GM13977 (cell line): ENCODE results near the gene ZFY.

ENCODE experiments used
- DNase-seq: peaks from one replicate; pipeline ENCODE4 v3.0.0; 2012; ENCODE audit warnings: low spot score
- in situ Hi-C: fragments of 300-500 bp; cut with MboI; formaldehyde crosslinking; loops from one replicate; pipeline ENCODE4 v1.12.0; 2022; ENCODE audit warnings: low sequenced_read_pairs, low pct_unique_long_range_greater_than_20kb, mixed read lengths, inconsistent platforms; ENCODE audit not compliant: unreplicated experiment
- TF ChIP-seq, protein P1 (sequence below): IDR thresholded peaks from 2 replicates; pipeline ENCODE4 v1.5.1; 2012; ENCODE audit warnings: mild to moderate bottlenecking, control low read depth; ENCODE audit not compliant: insufficient read depth; ENCODE audit errors: extremely low read depth, missing control alignments

The ZFY gene

DNA sequence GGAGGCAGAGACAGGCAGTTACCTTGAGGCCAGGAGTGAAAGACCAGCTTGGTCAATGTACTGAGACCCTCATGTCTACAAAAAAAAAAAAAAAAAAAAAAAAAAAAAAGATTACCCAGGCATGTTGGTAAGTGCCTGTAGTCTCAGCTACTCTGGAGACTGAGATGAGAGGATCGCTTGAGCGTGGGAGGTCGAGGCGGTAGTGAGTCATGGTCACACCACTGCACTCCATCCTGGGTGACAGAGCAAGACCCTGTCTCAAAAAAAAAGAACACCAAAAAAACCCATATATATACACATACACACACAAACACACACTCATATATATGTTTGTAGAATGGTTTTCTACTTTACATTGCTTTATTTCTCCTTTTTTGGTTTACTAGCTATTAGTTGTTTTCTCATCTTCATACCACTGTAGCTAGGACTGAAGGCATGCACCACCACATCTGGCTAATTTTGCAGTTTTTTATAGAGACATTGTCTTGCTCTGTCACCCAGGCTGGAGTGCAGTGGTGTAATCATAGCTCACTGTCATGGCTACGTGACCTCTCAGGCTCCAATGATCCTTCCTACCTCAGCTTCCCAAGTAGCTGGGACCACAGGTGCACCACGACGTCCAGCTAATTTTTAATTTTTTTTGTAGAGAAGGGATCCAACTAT, 14.5 kb downstream of the ZFY start:
- TF ChIP-seq, protein P1, sequence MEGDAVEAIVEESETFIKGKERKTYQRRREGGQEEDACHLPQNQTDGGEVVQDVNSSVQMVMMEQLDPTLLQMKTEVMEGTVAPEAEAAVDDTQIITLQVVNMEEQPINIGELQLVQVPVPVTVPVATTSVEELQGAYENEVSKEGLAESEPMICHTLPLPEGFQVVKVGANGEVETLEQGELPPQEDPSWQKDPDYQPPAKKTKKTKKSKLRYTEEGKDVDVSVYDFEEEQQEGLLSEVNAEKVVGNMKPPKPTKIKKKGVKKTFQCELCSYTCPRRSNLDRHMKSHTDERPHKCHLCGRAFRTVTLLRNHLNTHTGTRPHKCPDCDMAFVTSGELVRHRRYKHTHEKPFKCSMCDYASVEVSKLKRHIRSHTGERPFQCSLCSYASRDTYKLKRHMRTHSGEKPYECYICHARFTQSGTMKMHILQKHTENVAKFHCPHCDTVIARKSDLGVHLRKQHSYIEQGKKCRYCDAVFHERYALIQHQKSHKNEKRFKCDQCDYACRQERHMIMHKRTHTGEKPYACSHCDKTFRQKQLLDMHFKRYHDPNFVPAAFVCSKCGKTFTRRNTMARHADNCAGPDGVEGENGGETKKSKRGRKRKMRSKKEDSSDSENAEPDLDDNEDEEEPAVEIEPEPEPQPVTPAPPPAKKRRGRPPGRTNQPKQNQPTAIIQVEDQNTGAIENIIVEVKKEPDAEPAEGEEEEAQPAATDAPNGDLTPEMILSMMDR = no peak
- in situ Hi-C loops = no loop called here
- DNase-seq = no peak

DNA sequence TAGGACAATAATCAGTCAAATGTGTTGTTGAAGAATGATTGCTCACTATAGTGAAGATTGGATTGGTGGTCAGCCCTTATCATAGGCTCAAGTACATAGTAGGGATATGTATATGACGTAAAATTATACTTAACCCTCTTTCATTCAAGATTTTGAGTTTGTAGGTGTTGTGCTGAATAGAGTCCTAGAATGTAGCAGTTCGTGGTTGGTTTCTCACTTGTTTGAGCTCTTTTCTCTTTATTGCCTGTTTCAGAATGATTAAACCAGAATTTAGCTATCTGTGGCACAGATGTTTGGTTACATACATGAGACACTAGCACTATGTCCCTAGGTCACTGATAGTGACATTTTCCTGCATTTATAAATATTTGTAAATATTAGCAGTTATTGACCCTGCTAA, 15.5 kb downstream of the ZFY start:
- DNase-seq = no peak
- TF ChIP-seq, protein P1 = no peak
- in situ Hi-C loops = no loop called here

DNA sequence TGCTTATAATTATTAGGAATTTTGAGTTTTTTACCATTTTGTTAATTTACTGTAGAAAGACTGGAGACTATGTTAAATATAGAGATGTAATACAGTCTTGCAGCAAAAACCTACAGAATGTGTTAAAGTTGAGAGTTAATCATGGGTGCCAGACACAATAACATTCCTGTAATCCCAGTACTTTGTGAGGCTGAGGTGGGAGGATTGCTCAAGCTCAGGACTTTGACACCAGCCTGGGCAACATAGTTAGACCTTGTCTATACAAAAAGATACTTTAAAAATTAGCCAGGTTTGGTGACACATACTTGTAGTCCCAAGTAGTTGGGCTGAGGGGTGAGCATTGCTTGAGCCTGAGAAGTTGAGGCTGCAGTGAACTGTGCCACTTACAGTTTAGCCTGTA, 17.7 kb downstream of the ZFY start:
- in situ Hi-C loops = no loop called here
- no peak for DNase-seq
- TF ChIP-seq, protein P1 = no peak

DNA sequence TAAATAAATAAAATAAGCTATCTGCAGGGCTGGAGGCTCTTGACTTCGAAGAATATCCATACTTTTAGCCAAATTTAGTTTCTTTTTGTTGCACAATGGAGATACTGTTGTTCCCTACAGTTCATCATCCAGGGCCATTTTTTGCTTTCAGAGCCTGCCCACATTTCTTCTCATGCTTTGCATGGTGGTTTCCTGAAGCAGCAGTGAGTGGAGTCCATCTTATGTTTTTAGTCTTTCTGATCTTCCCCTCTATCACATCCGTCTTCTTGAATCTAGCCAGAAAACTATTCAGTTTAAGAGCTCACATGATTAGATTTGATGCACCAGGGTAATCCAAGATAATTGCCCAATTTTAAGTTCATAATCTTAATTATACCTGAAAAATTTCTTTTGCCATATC, 19.6 kb downstream of the ZFY start:
- no peak for DNase-seq
- TF ChIP-seq, protein P1 = no peak
- in situ Hi-C loops = no loop called here

DNA sequence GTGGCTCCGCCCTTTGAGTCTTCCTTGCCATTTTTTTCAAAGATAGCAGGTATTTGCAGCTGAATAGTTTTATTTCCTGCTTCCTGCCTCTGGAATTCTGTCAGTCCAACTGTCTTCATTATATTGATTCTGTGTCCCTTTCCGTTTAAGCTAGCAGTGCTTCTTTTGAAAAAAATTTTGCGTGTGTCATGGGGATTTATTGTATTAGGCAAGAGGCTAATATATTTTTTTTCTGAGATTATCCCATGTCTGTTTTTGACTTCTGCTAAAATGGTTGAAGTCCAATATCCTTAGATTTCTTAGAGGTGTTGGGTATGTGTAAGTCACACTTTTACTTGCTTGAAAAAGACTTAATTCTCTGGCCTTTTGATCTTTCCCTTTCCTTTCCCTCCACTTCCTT, 20.4 kb downstream of the ZFY start:
- in situ Hi-C loops = no loop called here
- TF ChIP-seq, protein P1 = no peak
- DNase-seq = no peak

DNA sequence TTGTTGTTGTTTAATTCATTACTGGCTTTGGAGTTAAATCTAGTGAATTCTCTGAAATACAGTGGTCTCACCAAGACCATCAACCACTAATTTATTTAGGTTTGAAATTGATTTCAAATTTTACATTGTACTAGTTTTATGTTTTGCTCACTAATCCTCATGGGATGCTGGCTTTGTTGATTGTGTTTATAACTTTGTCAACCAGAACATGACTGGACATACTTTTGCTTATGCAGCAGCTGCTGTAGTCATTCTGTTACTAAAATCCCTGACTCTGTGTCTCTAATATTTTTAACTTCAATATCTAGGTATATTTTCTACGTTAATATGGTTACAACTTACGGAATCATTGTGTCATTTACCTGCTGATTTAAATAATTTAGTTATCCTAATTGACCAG, 26.9 kb downstream of the ZFY start:
- TF ChIP-seq, protein P1 = no peak
- DNase-seq = no peak
- in situ Hi-C loops = no loop called here

DNA sequence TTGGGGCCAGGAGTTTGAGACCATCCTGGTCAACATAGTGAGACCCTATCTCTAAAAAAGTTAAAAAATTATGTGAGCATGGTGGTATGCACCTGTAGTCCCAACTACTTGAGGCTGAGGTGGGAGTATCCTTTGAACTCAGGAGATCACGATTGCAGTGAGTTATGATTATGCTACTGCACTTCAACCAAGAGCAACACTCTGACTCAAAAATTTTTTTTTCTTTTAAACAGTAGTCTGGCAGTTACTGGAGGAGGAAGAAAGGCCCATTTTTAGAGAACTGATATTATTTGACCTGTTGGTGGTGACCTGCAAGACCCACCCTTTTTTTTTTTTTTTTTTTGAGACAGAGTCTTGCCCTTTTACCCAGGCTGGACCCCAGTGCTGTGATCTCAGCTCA, 29.6 kb downstream of the ZFY start:
- TF ChIP-seq, protein P1 = no peak
- in situ Hi-C loops = no loop called here
- DNase-seq = no peak
